H7 (cell line): ENCODE measurements around the gene KCNK7. TPM values are rescaled to one million over a fixed set of nuclear protein-coding genes. Genes with fewer than 3 reads are reported as not detected.

ENCODE experiments used
- DNase-seq: peaks from one replicate; pipeline ENCODE4 v3.0.0; 2012
- H3K27me3 ChIP-seq: 2 replicates; pipeline ENCODE4 v1.6.0; 2011; ENCODE audit warnings: mild to moderate bottlenecking, low read length; ENCODE audit not compliant: control insufficient read depth, insufficient read depth
- H3K36me3 ChIP-seq: replicated peaks from 2 replicates; pipeline ENCODE4 v1.5.1; 2011; ENCODE audit warnings: low read length; ENCODE audit not compliant: control insufficient read depth, insufficient read depth
- H3K4me3 ChIP-seq: 2 replicates; pipeline ENCODE4 v1.5.1; 2011; ENCODE audit warnings: low read depth, mild to moderate bottlenecking, control low read depth, low read length, moderate library complexity; ENCODE audit not compliant: insufficient read depth
- total RNA-seq: library from RNA; depleted of rRNA; stranded (reverse); fragments of >200 nt; shearing (Covaris generic); gene quantifications from 2 replicates; pipeline ENCODE4 v1.2.3, GENCODE V29; 2014

KCNK7 gene
- total RNA-seq, 1 experiment from 2014 or later: not detected

- peak within 1 kb of the TSS; percentile 69 for H3K4me3 ChIP-seq
- peaks cover 17% of the 10 kb centered on the region for H3K27me3 ChIP-seq
- no peaks in the 10 kb centered on the region for H3K36me3 ChIP-seq
- DNase-seq: peak; percentile 94
Measured at GRCh38 chr11:65558002-65558929, 37.3 kb downstream of the KCNK7 start, which contains the start of gene LTBP3. Gene LTBP3 (minus strand): TSS chr11:65558359. CDS start chr11:65557959, 400 bp downstream.

GRCh38 chr11:65557280-65558001 is 38.2 kb downstream of the KCNK7 start:
- H3K27me3 ChIP-seq: peaks cover 17% of the 10 kb centered on the region
- H3K36me3 ChIP-seq: no peaks in the 10 kb centered on the region
- DNase-seq: peak; percentile 89
- peak overlapping the region; percentile 69 for H3K4me3 ChIP-seq

GRCh38 chr11:65556470-65557279 is 38.9 kb downstream of the KCNK7 start:
- Histone ChIP-seq H3K36me3 (no peaks in the 10 kb centered on the region), H3K27me3 (peaks cover 17% of the 10 kb centered on the region), H3K4me3 (no peak overlapping the region)
- DNase-seq: no peak

GRCh38 chr11:65555693-65556231 is 39.8 kb downstream of the KCNK7 start:
- no peak for DNase-seq
- Histone ChIP-seq H3K36me3 (no peaks in the 10 kb centered on the region), H3K4me3 (no peak overlapping the region), H3K27me3 (peaks cover 22% of the 10 kb centered on the region)

GRCh38 chr11:65554842-65555430 is 40.7 kb downstream of the KCNK7 start:
- Histone ChIP-seq H3K27me3 (peaks cover 23% of the 10 kb centered on the region), H3K36me3 (no peaks in the 10 kb centered on the region), H3K4me3 (no peak overlapping the region)
- DNase-seq: no peak

- peak; percentile 61 for DNase-seq
- peak overlapping the region; percentile 43 for H3K4me3 ChIP-seq
- H3K36me3 ChIP-seq: no peaks in the 10 kb centered on the region
- H3K27me3 ChIP-seq: peaks cover 23% of the 10 kb centered on the region
Measured at GRCh38 chr11:65554057-65554818, 41.4 kb downstream of the KCNK7 start.

- H3K27me3 ChIP-seq: peaks cover 27% of the 10 kb centered on the region
- peak overlapping the region; percentile 43 for H3K4me3 ChIP-seq
- no peaks in the 10 kb centered on the region; the same call in 1 of the 2 replicates for H3K36me3 ChIP-seq
- peak; percentile 89 for DNase-seq
Measured at GRCh38 chr11:65553301-65554001, 42.1 kb downstream of the KCNK7 start.

- no peak for DNase-seq
- Histone ChIP-seq H3K27me3 (peaks cover 36% of the 10 kb centered on the region), H3K36me3 (no peaks in the 10 kb centered on the region; the same call in 1 of the 2 replicates), H3K4me3 (no peak overlapping the region)
Measured at GRCh38 chr11:65552388-65552951, 43.1 kb downstream of the KCNK7 start.

GRCh38 chr11:65551572-65552387 is 43.8 kb downstream of the KCNK7 start:
- H3K27me3 ChIP-seq: peaks cover 38% of the 10 kb centered on the region
- peak; percentile 90 for DNase-seq

GRCh38 chr11:65549096-65549495 is 46.5 kb downstream of the KCNK7 start:
- no peak for DNase-seq
- no peak overlapping the region for H3K4me3 ChIP-seq
- H3K36me3 ChIP-seq: no peaks in the 10 kb centered on the region; the same call in 1 of the 2 replicates
- H3K27me3 ChIP-seq: peaks cover 56% of the 10 kb centered on the region

More at GRCh38 chr11:65551572-65552387, 43.8 kb downstream of the KCNK7 start:
- Histone ChIP-seq H3K36me3 (no peaks in the 10 kb centered on the region; the same call in 1 of the 2 replicates), H3K4me3 (no peak overlapping the region)

GRCh38 chr11:65548395-65548794 is 47.2 kb downstream of the KCNK7 start:
- Histone ChIP-seq H3K4me3 (no peak overlapping the region), H3K27me3 (peaks cover 58% of the 10 kb centered on the region)

More at GRCh38 chr11:65548395-65548794, 47.2 kb downstream of the KCNK7 start:
- no peaks in the 10 kb centered on the region; the same call in 1 of the 2 replicates for H3K36me3 ChIP-seq
- DNase-seq: no peak
